Mammary epithelial cell (primary cell): Measurements from ENCODE around the gene NTNG1.

Source experiments
- EZH2 ChIP-seq: IDR thresholded peaks from 2 replicates; pipeline ENCODE4 v1.6.1; 2012; ENCODE audit warnings: low read length, inconsistent platforms, borderline replicate concordance
- TF ChIP-seq, protein P1 (sequence below), 2 donors: IDR thresholded peaks in 1 of 2; conservative IDR thresholded peaks in 1 of 2; 2 replicates each; pipeline ENCODE4 v1.5.1; 2011 to 2012; ENCODE audit warnings: inconsistent platforms in 2 of 2, low read length in 2 of 2, mild to moderate bottlenecking in 2 of 2, control low read depth in 1 of 2, low read depth in 1 of 2; ENCODE audit not compliant: insufficient read depth in 1 of 2; ENCODE audit errors: extremely low read depth in 1 of 2

DNA sequence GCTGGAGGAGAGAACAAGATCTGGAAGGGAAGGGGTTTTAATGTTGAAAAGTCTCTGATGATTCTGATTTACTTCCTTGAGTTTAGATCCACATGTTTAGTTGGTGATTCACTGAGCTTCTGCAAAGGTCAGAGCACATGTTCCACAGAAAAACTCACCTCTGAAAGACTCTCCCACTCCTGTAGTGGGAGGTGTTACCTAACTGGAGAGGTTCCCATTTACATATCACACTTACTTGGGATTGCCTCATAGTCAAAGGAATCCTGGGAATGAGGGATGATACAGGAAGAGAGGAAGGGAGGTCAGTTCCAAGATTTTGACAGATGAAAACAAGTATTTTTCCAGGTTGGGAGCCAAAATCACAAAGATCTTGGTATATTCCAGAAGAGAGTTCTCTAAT lies 2.7 kb upstream of the NTNG1 start:
- TF ChIP-seq, protein P1, sequence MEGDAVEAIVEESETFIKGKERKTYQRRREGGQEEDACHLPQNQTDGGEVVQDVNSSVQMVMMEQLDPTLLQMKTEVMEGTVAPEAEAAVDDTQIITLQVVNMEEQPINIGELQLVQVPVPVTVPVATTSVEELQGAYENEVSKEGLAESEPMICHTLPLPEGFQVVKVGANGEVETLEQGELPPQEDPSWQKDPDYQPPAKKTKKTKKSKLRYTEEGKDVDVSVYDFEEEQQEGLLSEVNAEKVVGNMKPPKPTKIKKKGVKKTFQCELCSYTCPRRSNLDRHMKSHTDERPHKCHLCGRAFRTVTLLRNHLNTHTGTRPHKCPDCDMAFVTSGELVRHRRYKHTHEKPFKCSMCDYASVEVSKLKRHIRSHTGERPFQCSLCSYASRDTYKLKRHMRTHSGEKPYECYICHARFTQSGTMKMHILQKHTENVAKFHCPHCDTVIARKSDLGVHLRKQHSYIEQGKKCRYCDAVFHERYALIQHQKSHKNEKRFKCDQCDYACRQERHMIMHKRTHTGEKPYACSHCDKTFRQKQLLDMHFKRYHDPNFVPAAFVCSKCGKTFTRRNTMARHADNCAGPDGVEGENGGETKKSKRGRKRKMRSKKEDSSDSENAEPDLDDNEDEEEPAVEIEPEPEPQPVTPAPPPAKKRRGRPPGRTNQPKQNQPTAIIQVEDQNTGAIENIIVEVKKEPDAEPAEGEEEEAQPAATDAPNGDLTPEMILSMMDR (conservative IDR thresholded peaks at IDR 0.05 in 1 of 2, IDR thresholded peaks at IDR 0.05 in 1 of 2; ENCODE audit: extremely low read depth in 1 of 2, insufficient read depth in 1 of 2, low read depth in 1 of 2, low read length in 2 of 2) = no peak
- TF ChIP-seq EZH2 = no peak
